SK-N-MC (cell line): Measurements from ENCODE around the gene CACFD1.

Source experiments
- DNase-seq: peaks from one replicate; pipeline ENCODE4 v3.0.0-alpha.2; 2011; ENCODE audit warnings: low read depth, low spot score
- H3K27ac ChIP-seq: fragments of 200-600 bp; sonication (generic); 2 replicates; pipeline ENCODE4 v1.5.1; 2016; ENCODE audit warnings: mixed run types
- H3K36me3 ChIP-seq: fragments of 200-600 bp; sonication (generic); 2 replicates; pipeline ENCODE4 v1.6.1; 2017; ENCODE audit warnings: antibody characterized with exemption, low read length, mixed read lengths; ENCODE audit not compliant: insufficient read depth
- H3K4me3 ChIP-seq: fragments of 200-600 bp; sonication (generic); 2 replicates; pipeline ENCODE4 v1.5.1; 2016
- H3K9ac ChIP-seq: fragments of 200-600 bp; sonication (generic); 2 replicates; pipeline ENCODE4 v1.8.0; 2017; ENCODE audit warnings: mixed run types, mixed read lengths; ENCODE audit not compliant: insufficient read length
- H3K9me3 ChIP-seq: fragments of 200-600 bp; sonication (generic); 2 replicates; pipeline ENCODE4 v1.6.1; 2017; ENCODE audit warnings: low read depth, mild to moderate bottlenecking, antibody characterized with exemption, low read length, moderate library complexity, mixed read lengths
- EZH2 ChIP-seq: fragments of 200-600 bp; sonication (generic); IDR thresholded peaks from one replicate; pipeline ENCODE4 v1.6.1; 2017; ENCODE audit warnings: antibody characterized with exemption
- FOXP2 ChIP-seq: optimal IDR thresholded peaks from 2 replicates; pipeline ENCODE3; 2011; ENCODE audit warnings: mild to moderate bottlenecking, moderate library complexity; ENCODE audit not compliant: insufficient read depth; ENCODE audit errors: extremely low read length, control extremely low read depth
- POLR2AphosphoS5 ChIP-seq: IDR thresholded peaks from 2 replicates; pipeline ENCODE4 v1.6.1; 2012; ENCODE audit warnings: mild to moderate bottlenecking, low read depth, low read length, borderline replicate concordance

The CACFD1 gene

GRCh38 chr9:133433351-133433843, 26.4 kb upstream of the CACFD1 start:
- TF ChIP-seq EZH2 (no peak), FOXP2 (no peak), POLR2AphosphoS5 (no peak)
- H3K36me3 ChIP-seq: no peaks in the 10 kb centered on the region
- no peaks in the 10 kb centered on the region for H3K9me3 ChIP-seq

GRCh38 chr9:133436681-133437080, 23.1 kb upstream of the CACFD1 start:
- Histone ChIP-seq H3K27ac (no peak overlapping the region), H3K4me3 (no peak overlapping the region), H3K9me3 (no peaks in the 10 kb centered on the region), H3K36me3 (no peaks in the 10 kb centered on the region), H3K9ac (no peak overlapping the region)
- TF ChIP-seq FOXP2: no peak
- TF ChIP-seq EZH2: no peak
- no peak for TF ChIP-seq POLR2AphosphoS5
- DNase-seq: no peak

More at GRCh38 chr9:133433351-133433843, 26.4 kb upstream of the CACFD1 start:
- no peak overlapping the region for H3K27ac ChIP-seq
- DNase-seq: no peak
- no peak overlapping the region for H3K9ac ChIP-seq
- no peak overlapping the region for H3K4me3 ChIP-seq

GRCh38 chr9:133437753-133438531, 21.8 kb upstream of the CACFD1 start:
- Histone ChIP-seq H3K36me3 (no peaks in the 10 kb centered on the region), H3K27ac (no peak overlapping the region), H3K9me3 (no peaks in the 10 kb centered on the region), H3K4me3 (no peak overlapping the region), H3K9ac (no peak overlapping the region)
- DNase-seq: no peak
- TF ChIP-seq POLR2AphosphoS5 (no peak), EZH2 (no peak), FOXP2 (no peak)

- no peak for TF ChIP-seq FOXP2
- no peak for TF ChIP-seq EZH2
- TF ChIP-seq POLR2AphosphoS5: no peak
- no peak overlapping the region for H3K9ac ChIP-seq
- H3K9me3 ChIP-seq: no peaks in the 10 kb centered on the region
- H3K4me3 ChIP-seq: no peak overlapping the region
- no peaks in the 10 kb centered on the region for H3K36me3 ChIP-seq
- no peak for DNase-seq
- H3K27ac ChIP-seq: no peak overlapping the region
Measured at GRCh38 chr9:133439337-133439736, 20.4 kb upstream of the CACFD1 start.

GRCh38 chr9:133440874-133441273, 18.9 kb upstream of the CACFD1 start:
- Histone ChIP-seq H3K9me3 (no peaks in the 10 kb centered on the region), H3K9ac (no peak overlapping the region), H3K27ac (no peak overlapping the region), H3K4me3 (no peak overlapping the region), H3K36me3 (no peaks in the 10 kb centered on the region)
- no peak for DNase-seq
- TF ChIP-seq EZH2: no peak
- TF ChIP-seq FOXP2: no peak
- TF ChIP-seq POLR2AphosphoS5: no peak

- DNase-seq: no peak
- H3K9ac ChIP-seq: no peak overlapping the region
- no peaks in the 10 kb centered on the region for H3K9me3 ChIP-seq
- H3K36me3 ChIP-seq: no peaks in the 10 kb centered on the region
- no peak overlapping the region for H3K27ac ChIP-seq
- TF ChIP-seq EZH2 (no peak), FOXP2 (no peak), POLR2AphosphoS5 (no peak)
- H3K4me3 ChIP-seq: no peak overlapping the region
Measured at GRCh38 chr9:133441571-133441970, 18.2 kb upstream of the CACFD1 start.

GRCh38 chr9:133443248-133443647, 16.5 kb upstream of the CACFD1 start:
- H3K27ac ChIP-seq: no peak overlapping the region
- DNase-seq: no peak
- no peak overlapping the region for H3K4me3 ChIP-seq
- no peaks in the 10 kb centered on the region for H3K9me3 ChIP-seq
- no peak for TF ChIP-seq EZH2
- no peaks in the 10 kb centered on the region for H3K36me3 ChIP-seq
- no peak overlapping the region for H3K9ac ChIP-seq

- H3K27ac ChIP-seq: no peak overlapping the region
- TF ChIP-seq EZH2 (no peak), POLR2AphosphoS5 (no peak), FOXP2 (no peak)
- no peaks in the 10 kb centered on the region for H3K9me3 ChIP-seq
- H3K9ac ChIP-seq: no peak overlapping the region
- no peaks in the 10 kb centered on the region for H3K36me3 ChIP-seq
- no peak overlapping the region for H3K4me3 ChIP-seq
- no peak for DNase-seq
Measured at GRCh38 chr9:133443982-133444381, 15.8 kb upstream of the CACFD1 start.
